ENCODE results near the gene SLC9A6.

The SLC9A6 gene

DNA sequence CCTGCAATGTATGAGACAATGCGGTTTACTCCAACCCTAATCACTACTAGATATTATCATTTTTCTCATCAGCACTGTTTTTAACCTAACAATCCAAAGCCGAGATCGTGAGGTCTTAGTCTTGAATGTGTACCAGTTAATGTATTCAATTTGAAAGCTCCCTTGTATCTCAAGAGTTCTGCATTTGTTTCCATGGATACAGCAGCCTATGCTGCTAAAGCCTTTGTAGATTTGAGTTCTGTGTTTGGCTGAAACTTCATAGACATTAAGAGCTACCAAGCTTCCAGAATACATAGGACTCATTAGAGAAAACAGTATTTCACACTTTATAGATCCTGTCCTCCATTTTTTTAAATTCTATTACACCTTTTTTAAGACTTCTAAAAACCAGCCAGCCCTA is 39.9 kb downstream of the SLC9A6 start:
- TF ChIP-seq, protein P1, sequence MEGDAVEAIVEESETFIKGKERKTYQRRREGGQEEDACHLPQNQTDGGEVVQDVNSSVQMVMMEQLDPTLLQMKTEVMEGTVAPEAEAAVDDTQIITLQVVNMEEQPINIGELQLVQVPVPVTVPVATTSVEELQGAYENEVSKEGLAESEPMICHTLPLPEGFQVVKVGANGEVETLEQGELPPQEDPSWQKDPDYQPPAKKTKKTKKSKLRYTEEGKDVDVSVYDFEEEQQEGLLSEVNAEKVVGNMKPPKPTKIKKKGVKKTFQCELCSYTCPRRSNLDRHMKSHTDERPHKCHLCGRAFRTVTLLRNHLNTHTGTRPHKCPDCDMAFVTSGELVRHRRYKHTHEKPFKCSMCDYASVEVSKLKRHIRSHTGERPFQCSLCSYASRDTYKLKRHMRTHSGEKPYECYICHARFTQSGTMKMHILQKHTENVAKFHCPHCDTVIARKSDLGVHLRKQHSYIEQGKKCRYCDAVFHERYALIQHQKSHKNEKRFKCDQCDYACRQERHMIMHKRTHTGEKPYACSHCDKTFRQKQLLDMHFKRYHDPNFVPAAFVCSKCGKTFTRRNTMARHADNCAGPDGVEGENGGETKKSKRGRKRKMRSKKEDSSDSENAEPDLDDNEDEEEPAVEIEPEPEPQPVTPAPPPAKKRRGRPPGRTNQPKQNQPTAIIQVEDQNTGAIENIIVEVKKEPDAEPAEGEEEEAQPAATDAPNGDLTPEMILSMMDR (IDR thresholded peaks at IDR 0.05; ENCODE audit: borderline replicate concordance, insufficient read depth, low read depth, low read length) = no peak
- H3K4me3 ChIP-seq (ENCODE audit: low read depth, low read length) = no peak overlapping the region

DNA sequence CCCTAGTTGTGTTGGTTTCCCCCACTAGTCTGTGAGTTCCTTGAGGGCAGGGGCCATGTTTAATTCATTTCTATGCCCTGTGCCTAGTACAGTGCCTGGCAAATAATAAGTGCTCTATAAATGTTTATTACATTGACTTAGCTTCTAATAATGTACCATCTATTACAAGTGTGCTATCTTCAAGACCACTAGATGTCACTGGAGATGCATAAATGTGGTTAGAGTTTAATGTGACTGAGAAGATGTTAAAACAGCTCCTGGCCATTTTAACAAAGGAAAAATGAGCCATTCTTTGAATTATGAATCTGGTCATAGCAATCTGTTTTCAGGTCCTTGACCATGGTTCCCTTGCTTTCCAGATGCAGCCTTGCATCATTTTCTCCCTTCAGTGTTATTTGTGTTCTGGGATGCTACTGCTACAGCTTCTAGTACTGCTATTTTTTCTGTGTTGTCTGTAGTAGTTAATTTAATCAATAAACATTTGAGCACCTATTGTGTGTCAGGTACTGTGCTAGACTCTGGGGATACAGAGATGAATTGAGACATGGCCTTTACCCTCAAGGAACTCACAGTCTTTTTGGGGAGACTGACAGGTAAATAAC is 43.2 kb downstream of the SLC9A6 start:
- H3K4me3 ChIP-seq (ENCODE audit: low read depth, low read length) = no peak overlapping the region
- TF ChIP-seq, protein P1 (IDR thresholded peaks at IDR 0.05; ENCODE audit: borderline replicate concordance, insufficient read depth, low read depth, low read length) = peak; percentile 30; the same call in 1 of the 2 replicates

DNA sequence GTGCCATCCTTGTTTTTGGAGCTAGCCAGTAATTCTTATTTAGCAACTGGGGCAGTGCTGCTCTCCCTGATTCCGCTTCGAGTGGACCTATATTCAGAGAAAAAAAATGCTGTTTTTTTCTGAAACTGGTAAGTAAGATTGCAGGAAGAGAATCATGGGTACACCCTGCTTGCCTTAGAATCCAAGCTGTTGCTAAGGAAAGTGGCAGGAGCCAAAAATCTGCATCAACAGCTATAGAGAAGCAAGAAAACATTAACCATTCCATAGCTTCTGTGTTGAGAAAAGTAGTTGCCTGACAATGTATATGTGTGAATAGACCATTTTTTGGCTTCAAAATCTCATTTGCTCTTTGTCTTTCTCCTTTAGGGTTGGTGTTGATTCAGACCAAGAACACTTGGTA is 44.5 kb downstream of the SLC9A6 start:
- H3K4me3 ChIP-seq (ENCODE audit: low read depth, low read length) = no peak overlapping the region
- TF ChIP-seq, protein P1 (IDR thresholded peaks at IDR 0.05; ENCODE audit: borderline replicate concordance, insufficient read depth, low read depth, low read length) = no peak

DNA sequence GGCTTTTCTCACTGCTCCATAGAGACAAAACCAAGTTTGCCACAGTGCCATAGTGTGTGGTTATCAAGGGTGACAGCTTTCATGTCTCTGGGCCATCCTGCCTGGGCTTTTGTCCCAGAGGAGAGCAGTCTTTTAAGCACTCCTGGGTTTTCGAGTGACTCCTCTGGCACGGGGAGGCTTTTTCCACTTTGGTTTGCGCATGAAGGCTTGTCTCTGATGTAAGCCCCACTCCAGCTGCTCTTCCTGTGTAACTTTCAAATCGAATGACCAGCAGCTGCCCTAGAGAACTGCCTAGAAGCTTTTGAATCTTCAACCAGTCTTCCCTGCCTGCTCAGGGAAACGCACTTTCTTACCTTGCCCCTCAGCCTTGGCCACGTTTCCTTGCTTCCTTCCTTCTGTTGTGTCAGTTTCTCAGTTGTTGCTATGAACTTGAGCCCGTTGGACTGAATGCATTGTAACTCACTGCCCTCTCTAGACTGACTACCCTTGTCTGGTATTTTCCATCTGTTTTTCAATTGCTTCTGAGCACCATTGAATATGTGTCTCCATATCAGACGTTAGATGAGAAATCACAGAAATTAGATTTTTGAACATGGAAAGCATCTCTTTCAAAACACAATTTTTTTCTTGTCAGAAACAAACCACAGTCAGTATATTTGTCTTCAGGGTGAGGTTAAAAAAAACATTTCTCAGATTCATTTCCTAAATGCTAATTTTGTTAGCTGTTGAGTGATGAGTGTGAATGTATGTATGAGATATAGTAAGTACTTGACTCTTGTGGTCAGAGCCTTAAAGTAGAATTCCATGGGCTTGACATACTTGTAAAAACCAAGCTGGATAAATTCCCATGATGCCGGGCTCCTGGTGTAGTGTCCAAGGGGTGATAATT is 45.3 kb downstream of the SLC9A6 start:
- TF ChIP-seq, protein P1 (IDR thresholded peaks at IDR 0.05; ENCODE audit: borderline replicate concordance, insufficient read depth, low read depth, low read length) = no peak
- H3K4me3 ChIP-seq (ENCODE audit: low read depth, low read length) = no peak overlapping the region

DNA sequence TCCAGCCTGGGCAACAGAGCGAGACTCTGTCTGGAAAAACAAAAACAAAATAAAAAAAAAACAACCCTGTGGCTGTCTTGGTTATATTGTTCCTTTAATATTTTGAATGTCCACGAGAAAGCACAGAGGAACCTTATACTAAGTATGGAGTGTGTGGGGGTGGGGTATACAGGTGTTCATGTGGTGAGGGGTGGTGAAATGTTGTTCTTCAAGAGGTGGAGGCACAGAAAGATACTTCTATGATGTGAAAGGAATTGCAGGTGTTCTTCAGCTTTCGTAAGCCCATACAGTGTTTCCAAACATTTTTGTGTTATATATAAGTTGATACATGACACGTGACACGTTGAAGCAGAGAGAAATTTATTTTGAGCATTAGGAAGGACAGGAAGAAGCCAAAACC is 46.4 kb downstream of the SLC9A6 start:
- TF ChIP-seq, protein P1 (IDR thresholded peaks at IDR 0.05; ENCODE audit: borderline replicate concordance, insufficient read depth, low read depth, low read length) = no peak
- H3K4me3 ChIP-seq (ENCODE audit: low read depth, low read length) = no peak overlapping the region

DNA sequence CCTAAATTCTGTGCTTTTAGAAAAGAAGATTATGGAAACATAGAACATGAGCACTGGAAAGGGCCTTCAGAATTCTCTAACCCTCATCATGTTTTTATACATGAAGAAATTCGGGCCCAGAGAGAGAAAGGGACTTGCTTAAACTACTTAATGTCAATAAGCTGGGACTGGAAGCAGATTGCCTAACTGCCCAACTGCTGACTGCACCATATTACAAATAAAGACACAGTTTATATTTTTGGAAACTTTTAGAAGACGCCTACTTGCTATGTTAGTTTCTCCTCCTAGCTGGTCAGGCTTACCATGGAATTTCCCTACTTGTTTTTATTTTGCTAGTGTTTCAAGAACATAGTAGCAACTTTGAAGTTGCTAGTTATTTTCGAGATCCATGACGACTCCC is 47.1 kb downstream of the SLC9A6 start:
- TF ChIP-seq, protein P1 (IDR thresholded peaks at IDR 0.05; ENCODE audit: borderline replicate concordance, insufficient read depth, low read depth, low read length) = no peak
- no peak overlapping the region for H3K4me3 ChIP-seq (ENCODE audit: low read depth, low read length)

DNA sequence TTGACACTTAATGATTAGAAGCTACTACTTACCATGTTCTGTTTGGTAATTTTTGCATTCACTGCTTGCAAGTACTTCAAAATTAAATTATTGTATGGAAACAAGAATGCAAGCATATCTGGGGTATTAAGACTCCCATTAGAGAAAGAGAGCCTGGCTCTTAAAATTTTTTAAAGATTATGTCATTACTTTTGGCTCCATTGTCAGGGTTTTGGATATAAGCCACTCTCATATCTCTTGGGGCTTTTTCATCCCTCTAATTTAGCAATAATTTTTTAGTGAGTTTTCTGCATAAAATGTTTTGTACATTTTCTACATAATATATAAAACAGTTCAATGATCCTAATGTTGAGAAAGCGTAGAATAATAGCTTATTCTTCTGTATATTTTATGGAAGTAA is 49.4 kb downstream of the SLC9A6 start:
- H3K4me3 ChIP-seq (ENCODE audit: low read depth, low read length) = no peak overlapping the region
- TF ChIP-seq, protein P1 (IDR thresholded peaks at IDR 0.05; ENCODE audit: borderline replicate concordance, insufficient read depth, low read depth, low read length) = no peak

Data from GM12875 (cell line).